Vagina (tissue), 2 donors: ENCODE results near the gene CAMSAP1.

Source experiments
- CTCF ChIP-seq, 3 experiments: fragments of 450-650 bp in 2 of 3; fragments of 200-600 bp in 1 of 3; sonication (generic) in 1 of 3; IDR thresholded peaks; one replicate each; pipeline ENCODE4 v1.5.1; 2017 to 2019; ENCODE audit warnings: antibody characterized with exemption in 3 of 3, mild to moderate bottlenecking in 2 of 3, moderate library complexity in 2 of 3
- POLR2A ChIP-seq, 2 donors: fragments of 450-650 bp; IDR thresholded peaks; one replicate each; pipeline ENCODE4 v1.6.1; 2017; ENCODE audit warnings: antibody characterized with exemption in 2 of 2, mild to moderate bottlenecking in 2 of 2, moderate library complexity in 2 of 2
- POLR2AphosphoS5 ChIP-seq, 2 donors: sonication (generic); formaldehyde crosslinking; IDR thresholded peaks; one replicate each; pipeline ENCODE4 v1.9.0; 2017; ENCODE audit warnings: antibody characterized with exemption in 2 of 2, mild to moderate bottlenecking in 2 of 2, low read depth in 1 of 2; ENCODE audit not compliant: insufficient read depth in 1 of 2

- TF ChIP-seq CTCF (IDR thresholded peaks at IDR 0.05) (no peak), POLR2AphosphoS5 (IDR thresholded peaks at IDR 0.05; ENCODE audit: insufficient read depth in 1 of 2, low read depth in 1 of 2) (no peak), POLR2A (IDR thresholded peaks at IDR 0.05) (no peak)
Measured at GRCh38 chr9:135862809-135863208, 44.5 kb downstream of the CAMSAP1 start.
